ENCODE measurements around the gene MYBPC1.

Gene MYBPC1

GRCh38 chr12:101707131-101707782 is 112.5 kb downstream of the MYBPC1 start:
- no peak overlapping the region for H3K4me3 ChIP-seq (ENCODE audit: low read depth, low read length)
- no peak for DNase-seq (ENCODE audit: low read depth)
- TF ChIP-seq CTCF (IDR thresholded peaks at IDR 0.05; ENCODE audit: low read depth, low read length, missing control alignments) = no peak

GRCh38 chr12:101710288-101710687 is 115.5 kb downstream of the MYBPC1 start:
- no peak for DNase-seq (ENCODE audit: low read depth)
- no peak for TF ChIP-seq CTCF (IDR thresholded peaks at IDR 0.05; ENCODE audit: low read depth, low read length, missing control alignments)
- H3K4me3 ChIP-seq (ENCODE audit: low read depth, low read length) = no peak overlapping the region

- H3K4me3 ChIP-seq (ENCODE audit: low read depth, low read length) = no peak overlapping the region
- TF ChIP-seq CTCF (IDR thresholded peaks at IDR 0.05; ENCODE audit: low read depth, low read length, missing control alignments) = no peak
- no peak for DNase-seq (ENCODE audit: low read depth)
Observed at GRCh38 chr12:101713059-101713682, 118.4 kb downstream of the MYBPC1 start.

GRCh38 chr12:101713930-101714329 is 119.2 kb downstream of the MYBPC1 start:
- no peak overlapping the region for H3K4me3 ChIP-seq (ENCODE audit: low read depth, low read length)
- no peak for TF ChIP-seq CTCF (IDR thresholded peaks at IDR 0.05; ENCODE audit: low read depth, low read length, missing control alignments)
- DNase-seq (ENCODE audit: low read depth) = no peak

GRCh38 chr12:101714877-101715444 is 120.2 kb downstream of the MYBPC1 start:
- DNase-seq (ENCODE audit: low read depth) = no peak
- TF ChIP-seq CTCF (IDR thresholded peaks at IDR 0.05; ENCODE audit: low read depth, low read length, missing control alignments) = no peak
- H3K4me3 ChIP-seq (ENCODE audit: low read depth, low read length) = no peak overlapping the region

GRCh38 chr12:101719566-101719965 is 124.8 kb downstream of the MYBPC1 start:
- TF ChIP-seq CTCF (IDR thresholded peaks at IDR 0.05; ENCODE audit: low read depth, low read length, missing control alignments) = no peak
- DNase-seq (ENCODE audit: low read depth) = no peak
- no peak overlapping the region for H3K4me3 ChIP-seq (ENCODE audit: low read depth, low read length)

All from GM12864 (cell line).